IMR-90 (cell line): Measurements from ENCODE around the gene DAD1. TPM values are rescaled to one million over a fixed set of nuclear protein-coding genes. Genes with fewer than 3 reads are reported as not detected.

Experiments
- ATAC-seq: fragments of 200-7000 bp; cut with Tn5 transposase; 2 replicates; pipeline ENCODE4 v1.9.1; 2020; ENCODE audit warnings: low read depth, mild to moderate bottlenecking, moderate library complexity
- BruUV-seq: library from RNA; stranded (reverse); fragments of 400-500 nt; replicated peaks from 2 replicates; lab custom pipeline; 2021; lab: Mats Ljungman, UMichigan
- CTCF ChIA-PET: fragments of 300-600 bp; formaldehyde crosslinking; extraction: SDS; loops from one replicate; lab custom pipeline; 2021; ENCODE audit warnings: antibody characterized with exemption; lab: Yijun Ruan, JAX
- POLR2A ChIA-PET: fragments of 300-600 bp; sonication (Branson Sonifier 250); formaldehyde crosslinking; loops from one replicate; lab custom pipeline; 2022; ENCODE audit warnings: antibody characterized with exemption; ENCODE audit not compliant: unreplicated experiment; lab: Charles Lee
- DNase-seq: peaks from one replicate; pipeline ENCODE4 v3.0.0; 2013
- H2AFZ ChIP-seq: replicated peaks from 2 replicates; pipeline ENCODE3; 2013; ENCODE audit warnings: low read length, mild to moderate bottlenecking; ENCODE audit not compliant: poor library complexity
- H2AK5ac ChIP-seq: 2 replicates; pipeline ENCODE4 v1.6.1; 2013; ENCODE audit warnings: low read depth, low read length, inconsistent platforms
- H2AK9ac ChIP-seq: replicated peaks from 2 replicates; pipeline ENCODE3; 2013; ENCODE audit warnings: mild to moderate bottlenecking, low read depth, low read length, moderate library complexity; ENCODE audit not compliant: poor library complexity
- H2BK120ac ChIP-seq: 2 replicates; pipeline ENCODE4 v1.6.1; 2013; ENCODE audit warnings: low read depth, low read length, inconsistent platforms
- H2BK15ac ChIP-seq: 3 replicates; pipeline ENCODE4 v1.6.1; 2013; ENCODE audit warnings: low read depth, low read length, inconsistent platforms
- H2BK20ac ChIP-seq: 2 replicates; pipeline ENCODE4 v1.6.1; 2013; ENCODE audit warnings: low read depth, mild to moderate bottlenecking, inconsistent platforms, low read length, moderate library complexity
- H2BK5ac ChIP-seq: 2 replicates; pipeline ENCODE4 v1.6.1; 2013; ENCODE audit warnings: mild to moderate bottlenecking, low read depth, low read length, inconsistent platforms; ENCODE audit not compliant: poor library complexity, severe bottlenecking
- H3K14ac ChIP-seq: replicated peaks from 2 replicates; pipeline ENCODE4 v1.6.1; 2013; ENCODE audit warnings: low read depth, low read length, inconsistent platforms
- H3K18ac ChIP-seq: 2 replicates; pipeline ENCODE4 v1.6.1; 2013; ENCODE audit warnings: low read depth, low read length, control low read depth
- H3K23ac ChIP-seq: 2 replicates; pipeline ENCODE4 v1.6.1; 2013; ENCODE audit warnings: low read depth, low read length, inconsistent platforms
- H3K27ac ChIP-seq: 2 replicates; pipeline ENCODE4 v1.5.1; 2013; ENCODE audit warnings: mild to moderate bottlenecking, control low read depth, low read length; ENCODE audit not compliant: insufficient read depth
- H3K27me3 ChIP-seq: 2 replicates; pipeline ENCODE4 v1.6.1; 2013; ENCODE audit warnings: low read length; ENCODE audit not compliant: control insufficient read depth, insufficient read depth
- H3K36me3 ChIP-seq: 2 replicates; pipeline ENCODE4 v1.6.1; 2013; ENCODE audit warnings: low read length, mixed read lengths; ENCODE audit not compliant: control insufficient read depth, insufficient read depth
- H3K4ac ChIP-seq: 2 replicates; pipeline ENCODE4 v1.6.1; 2013; ENCODE audit warnings: low read depth, low read length, inconsistent platforms
- H3K4me1 ChIP-seq: 2 replicates; pipeline ENCODE4 v1.6.1; 2013; ENCODE audit warnings: low read length, mixed read lengths; ENCODE audit not compliant: control insufficient read depth, insufficient read depth
- H3K4me2 ChIP-seq: 2 replicates; pipeline ENCODE4 v1.6.1; 2013; ENCODE audit warnings: low read depth, mild to moderate bottlenecking, control low read depth, low read length, moderate library complexity
- H3K4me3 ChIP-seq: 2 replicates; pipeline ENCODE4 v1.5.1; 2013; ENCODE audit warnings: low read depth, mild to moderate bottlenecking, control low read depth, low read length, moderate library complexity; ENCODE audit not compliant: insufficient read depth
- H3K56ac ChIP-seq: 2 replicates; pipeline ENCODE4 v1.6.1; 2013; ENCODE audit warnings: low read length, inconsistent platforms; ENCODE audit not compliant: insufficient read depth; ENCODE audit errors: extremely low read depth
- H3K79me1 ChIP-seq, 2 experiments: 2 replicates each; pipeline ENCODE4 v1.6.1; 2013; ENCODE audit warnings: low read length in 2 of 2, inconsistent platforms in 1 of 2, low read depth in 1 of 2
- H3K9ac ChIP-seq: 2 replicates; pipeline ENCODE4 v1.6.1; 2013; ENCODE audit warnings: low read depth, low read length, control low read depth
- H3K9me1 ChIP-seq: 2 replicates; pipeline ENCODE4 v1.6.1; 2013; ENCODE audit warnings: low read length, inconsistent platforms; ENCODE audit not compliant: insufficient read depth
- H3K9me3 ChIP-seq: 2 replicates; pipeline ENCODE4 v1.6.1; 2013; ENCODE audit warnings: low read length; ENCODE audit not compliant: control insufficient read depth, insufficient read depth
- H4K20me1 ChIP-seq: 2 replicates; pipeline ENCODE4 v1.6.1; 2013; ENCODE audit warnings: low read length, inconsistent platforms; ENCODE audit not compliant: insufficient read depth
- H4K5ac ChIP-seq: 2 replicates; pipeline ENCODE4 v1.6.1; 2013; ENCODE audit warnings: mild to moderate bottlenecking, low read depth, low read length, control low read depth
- H4K8ac ChIP-seq, 2 experiments: 2 replicates each; pipeline ENCODE4 v1.6.1; 2013; ENCODE audit warnings: low read depth in 2 of 2, low read length in 2 of 2, control low read depth in 1 of 2, inconsistent platforms in 1 of 2
- H4K91ac ChIP-seq: 2 replicates; pipeline ENCODE4 v1.6.1; 2013; ENCODE audit warnings: low read depth, low read length, inconsistent platforms; ENCODE audit not compliant: insufficient read depth
- BHLHE40 ChIP-seq: fragments of 150-350 bp; IDR thresholded peaks from 2 replicates; pipeline ENCODE4 v1.6.1; 2016; ENCODE audit warnings: mild to moderate bottlenecking, low read depth, low read length
- CEBPB ChIP-seq: IDR thresholded peaks from 2 replicates; pipeline ENCODE4 v1.6.1; 2012; ENCODE audit warnings: low read depth, low read length, improper control_type of control experiment
- CHD1 ChIP-seq: IDR thresholded peaks from 2 replicates; pipeline ENCODE4 v1.6.1; 2012; ENCODE audit warnings: low read depth, low read length, improper control_type of control experiment
- FOS ChIP-seq: fragments of 150-350 bp; IDR thresholded peaks from 2 replicates; pipeline ENCODE4 v1.6.1; 2016; ENCODE audit warnings: low read depth, low read length
- MAFK ChIP-seq: IDR thresholded peaks from 2 replicates; pipeline ENCODE4 v1.6.1; 2012; ENCODE audit warnings: low read depth, low read length, improper control_type of control experiment
- MAZ ChIP-seq: IDR thresholded peaks from 2 replicates; pipeline ENCODE4 v1.6.1; 2012; ENCODE audit warnings: low read depth, mild to moderate bottlenecking, low read length, improper control_type of control experiment, moderate library complexity, borderline replicate concordance
- MXI1 ChIP-seq: IDR thresholded peaks from 2 replicates; pipeline ENCODE4 v1.6.1; 2012; ENCODE audit warnings: low read depth, mild to moderate bottlenecking, low read length, moderate library complexity, borderline replicate concordance
- NFE2L2 ChIP-seq: fragments of 150-350 bp; IDR thresholded peaks from 2 replicates; pipeline ENCODE4 v1.6.1; 2016; ENCODE audit warnings: low read depth, mild to moderate bottlenecking, low read length
- POLR2A ChIP-seq: IDR thresholded peaks from 2 replicates; pipeline ENCODE4 v1.6.1; 2012; ENCODE audit warnings: mild to moderate bottlenecking, low read depth, low read length
- RAD21 ChIP-seq: IDR thresholded peaks from 2 replicates; pipeline ENCODE4 v1.6.1; 2012; ENCODE audit warnings: low read length, improper control_type of control experiment
- RCOR1 ChIP-seq: IDR thresholded peaks from 2 replicates; pipeline ENCODE4 v1.6.1; 2012; ENCODE audit warnings: mild to moderate bottlenecking, low read length, improper control_type of control experiment; ENCODE audit not compliant: insufficient replicate concordance
- RFX5 ChIP-seq: IDR thresholded peaks from 2 replicates; pipeline ENCODE4 v1.8.0; 2012; ENCODE audit warnings: low read depth, mild to moderate bottlenecking, low read length, moderate library complexity
- SMC3 ChIP-seq: fragments of 150-350 bp; IDR thresholded peaks from 2 replicates; pipeline ENCODE4 v1.6.1; 2016; ENCODE audit warnings: low read depth, mild to moderate bottlenecking, antibody characterized with exemption, low read length, moderate library complexity
- dilution Hi-C: fragments of 300-500 bp; cut with HindIII; formaldehyde crosslinking; loops from one replicate; pipeline ENCODE4 v1.14.3; 2018; ENCODE audit warnings: low sequenced_read_pairs; ENCODE audit not compliant: unreplicated experiment
- in situ Hi-C: fragments of 300-500 bp; cut with MboI; formaldehyde crosslinking; loops from 3 replicates; pipeline ENCODE4 v1.14.3; 2019; ENCODE audit warnings: low sequenced_read_pairs, inconsistent platforms, mixed read lengths
- intact Hi-C: fragments of 100-400 bp; cut with micrococcal nuclease; formaldehyde crosslinking; loops from 2 replicates; pipeline ENCODE4 v1.10.0; 2022
- polyA plus RNA-seq, 3 experiments: library from polyadenylated mRNA; depleted of rRNA; stranded (reverse); fragments of >200 nt; gene quantifications; 2 replicates each; pipeline ENCODE4 v1.2.3, GENCODE V29; 2012; ENCODE audit warnings: low replicate concordance in 1 of 3
- total RNA-seq: library from RNA; depleted of rRNA; stranded (reverse); fragments of >200 nt; gene quantifications from 2 replicates; pipeline ENCODE4 v1.2.3, GENCODE V29; 2012
- TF ChIP-seq, protein P1 (sequence below): fragments of 150-350 bp; IDR thresholded peaks from 2 replicates; pipeline ENCODE4 v1.6.1; 2016; ENCODE audit warnings: low read depth, mild to moderate bottlenecking, low read length, moderate library complexity, borderline replicate concordance
- TF ChIP-seq, protein P2 (sequence below): fragments of 150-350 bp; IDR thresholded peaks from 2 replicates; pipeline ENCODE4 v1.6.1; 2017; ENCODE audit warnings: mild to moderate bottlenecking, antibody characterized with exemption, low read length, low read depth
- TF ChIP-seq, protein P3 (sequence below): conservative IDR thresholded peaks from 2 replicates; pipeline ENCODE4 v1.5.1; 2012; ENCODE audit warnings: mild to moderate bottlenecking, low read depth, low read length, improper control_type of control experiment

The DAD1 gene
- total and polyA plus RNA-seq, 2 of the 4 experiments (the other 2 are of a cell fraction) = 396 to 496 TPM

DNA sequence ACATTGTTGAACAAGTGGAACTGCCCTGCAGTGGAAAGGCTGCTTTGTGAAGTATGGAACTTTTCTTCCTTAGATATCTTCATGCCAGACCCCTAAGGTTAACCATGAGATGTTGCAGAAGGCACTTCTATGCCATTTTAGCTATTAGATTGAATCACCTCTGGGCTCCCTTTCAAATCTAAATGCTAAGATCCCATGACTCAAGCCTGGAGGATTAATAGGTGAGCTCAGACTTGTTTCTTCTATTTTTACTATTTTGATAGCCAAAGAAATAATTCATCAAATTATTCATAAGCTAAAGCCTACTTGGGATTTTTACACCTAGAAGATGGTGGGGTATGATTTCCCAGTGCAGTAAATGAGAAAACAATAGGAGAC, 64.3 kb downstream of the DAD1 start:
- in situ Hi-C loops = loop anchor here (25.0 kb wide), 1 partner anchor 788 kb away; the partner anchor contains the start of genes BCL2L2, PABPN1 and PPP1R3E
- no peak overlapping the region for H4K91ac ChIP-seq
- no peak overlapping the region for H3K4ac ChIP-seq
- intact Hi-C loops = no loop called here
- no peak overlapping the region for H3K4me3 ChIP-seq
- H3K18ac ChIP-seq = no peak overlapping the region
- H2BK120ac ChIP-seq = no peak overlapping the region
- H3K9me3 ChIP-seq = no peaks in the 10 kb centered on the region
- no peak overlapping the region for H3K56ac ChIP-seq
- H3K79me1 ChIP-seq = no peaks in the 10 kb centered on the region
- DNase-seq = peak; percentile 45
- no peak for TF ChIP-seq NFE2L2
- TF ChIP-seq, protein P1, sequence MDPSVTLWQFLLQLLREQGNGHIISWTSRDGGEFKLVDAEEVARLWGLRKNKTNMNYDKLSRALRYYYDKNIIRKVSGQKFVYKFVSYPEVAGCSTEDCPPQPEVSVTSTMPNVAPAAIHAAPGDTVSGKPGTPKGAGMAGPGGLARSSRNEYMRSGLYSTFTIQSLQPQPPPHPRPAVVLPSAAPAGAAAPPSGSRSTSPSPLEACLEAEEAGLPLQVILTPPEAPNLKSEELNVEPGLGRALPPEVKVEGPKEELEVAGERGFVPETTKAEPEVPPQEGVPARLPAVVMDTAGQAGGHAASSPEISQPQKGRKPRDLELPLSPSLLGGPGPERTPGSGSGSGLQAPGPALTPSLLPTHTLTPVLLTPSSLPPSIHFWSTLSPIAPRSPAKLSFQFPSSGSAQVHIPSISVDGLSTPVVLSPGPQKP = no peak
- TF ChIP-seq, protein P2, sequence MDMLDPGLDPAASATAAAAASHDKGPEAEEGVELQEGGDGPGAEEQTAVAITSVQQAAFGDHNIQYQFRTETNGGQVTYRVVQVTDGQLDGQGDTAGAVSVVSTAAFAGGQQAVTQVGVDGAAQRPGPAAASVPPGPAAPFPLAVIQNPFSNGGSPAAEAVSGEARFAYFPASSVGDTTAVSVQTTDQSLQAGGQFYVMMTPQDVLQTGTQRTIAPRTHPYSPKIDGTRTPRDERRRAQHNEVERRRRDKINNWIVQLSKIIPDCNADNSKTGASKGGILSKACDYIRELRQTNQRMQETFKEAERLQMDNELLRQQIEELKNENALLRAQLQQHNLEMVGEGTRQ = no peak
- no peak for TF ChIP-seq MAZ
- TF ChIP-seq MAFK = no peak
- no peak for TF ChIP-seq RCOR1
- TF ChIP-seq CHD1 = no peak
- TF ChIP-seq POLR2A = no peak
- TF ChIP-seq, protein P3, sequence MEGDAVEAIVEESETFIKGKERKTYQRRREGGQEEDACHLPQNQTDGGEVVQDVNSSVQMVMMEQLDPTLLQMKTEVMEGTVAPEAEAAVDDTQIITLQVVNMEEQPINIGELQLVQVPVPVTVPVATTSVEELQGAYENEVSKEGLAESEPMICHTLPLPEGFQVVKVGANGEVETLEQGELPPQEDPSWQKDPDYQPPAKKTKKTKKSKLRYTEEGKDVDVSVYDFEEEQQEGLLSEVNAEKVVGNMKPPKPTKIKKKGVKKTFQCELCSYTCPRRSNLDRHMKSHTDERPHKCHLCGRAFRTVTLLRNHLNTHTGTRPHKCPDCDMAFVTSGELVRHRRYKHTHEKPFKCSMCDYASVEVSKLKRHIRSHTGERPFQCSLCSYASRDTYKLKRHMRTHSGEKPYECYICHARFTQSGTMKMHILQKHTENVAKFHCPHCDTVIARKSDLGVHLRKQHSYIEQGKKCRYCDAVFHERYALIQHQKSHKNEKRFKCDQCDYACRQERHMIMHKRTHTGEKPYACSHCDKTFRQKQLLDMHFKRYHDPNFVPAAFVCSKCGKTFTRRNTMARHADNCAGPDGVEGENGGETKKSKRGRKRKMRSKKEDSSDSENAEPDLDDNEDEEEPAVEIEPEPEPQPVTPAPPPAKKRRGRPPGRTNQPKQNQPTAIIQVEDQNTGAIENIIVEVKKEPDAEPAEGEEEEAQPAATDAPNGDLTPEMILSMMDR = no peak
- no peak for TF ChIP-seq SMC3
- TF ChIP-seq RFX5 = no peak
- TF ChIP-seq BHLHE40 = no peak
- TF ChIP-seq RAD21 = no peak
- no peak for TF ChIP-seq FOS
- no peak for TF ChIP-seq CEBPB
- no peak for TF ChIP-seq MXI1
- H3K14ac ChIP-seq = no peak overlapping the region
- ChIA-PET POLR2A (no interaction called here), CTCF (interaction anchor here (0.6 to 1.6 kb wide), 4 partner anchors 10 to 93 kb away, joined by 3 to 7 read pairs (median 6); no protein-coding TSS in a partner anchor)
- no peak for ATAC-seq
- H3K23ac ChIP-seq = no peak overlapping the region
- H4K5ac ChIP-seq = no peak overlapping the region
- no peaks in the 10 kb centered on the region for H4K20me1 ChIP-seq
- H3K9ac ChIP-seq = no peak overlapping the region
- H3K27ac ChIP-seq = no peak overlapping the region
- H2BK15ac ChIP-seq = no peak overlapping the region
- 0 out of 2 replicates have a peak, but pooled peaks cover 2% of the 10 kb centered on the region for H3K9me1 ChIP-seq
- no peak overlapping the region for H4K8ac ChIP-seq
- H3K4me1 ChIP-seq = peaks cover 8% of the 10 kb centered on the region
- no peak overlapping the region for H2BK5ac ChIP-seq
- H3K27me3 ChIP-seq = no peaks in the 10 kb centered on the region
- dilution Hi-C loops = no loop called here
- 0 out of 2 replicates have a peak overlapping the region, but pooled peaks have one; percentile 17 for H2AK5ac ChIP-seq
- no peak overlapping the region for H3K4me2 ChIP-seq
- BruUV-seq = no TSS peak
- no peak overlapping the region for H2AK9ac ChIP-seq
- no peaks in the 10 kb centered on the region for H3K36me3 ChIP-seq
- no peak overlapping the region for H2AFZ ChIP-seq
- H2BK20ac ChIP-seq = no peak overlapping the region
